NB4 (cell line): ENCODE results near the gene SCAPER.

ENCODE experiments used
- DNase-seq: peaks from one replicate; pipeline ENCODE4 v3.0.0; 2010; ENCODE audit warnings: low read depth
- H3K4me3 ChIP-seq: one replicate; pipeline ENCODE4 v1.5.1; 2011; ENCODE audit warnings: mild to moderate bottlenecking, low read depth, low read length, moderate library complexity
- MYC ChIP-seq: IDR thresholded peaks from 2 replicates; pipeline ENCODE4 v1.6.1; 2011; ENCODE audit warnings: low read depth, low read length
- POLR2A ChIP-seq: IDR thresholded peaks from 2 replicates; pipeline ENCODE4 v1.6.1; 2011; ENCODE audit warnings: mild to moderate bottlenecking; ENCODE audit not compliant: insufficient read length; ENCODE audit errors: extremely low read depth
- TF ChIP-seq, protein P1 (sequence below): IDR thresholded peaks from 2 replicates; pipeline ENCODE4 v1.6.1; 2011; ENCODE audit warnings: low read depth, low read length
- TF ChIP-seq, protein P2 (sequence below): IDR thresholded peaks from one replicate; pipeline ENCODE4 v1.5.1; 2012; ENCODE audit warnings: low read depth, low read length

Gene SCAPER

DNA sequence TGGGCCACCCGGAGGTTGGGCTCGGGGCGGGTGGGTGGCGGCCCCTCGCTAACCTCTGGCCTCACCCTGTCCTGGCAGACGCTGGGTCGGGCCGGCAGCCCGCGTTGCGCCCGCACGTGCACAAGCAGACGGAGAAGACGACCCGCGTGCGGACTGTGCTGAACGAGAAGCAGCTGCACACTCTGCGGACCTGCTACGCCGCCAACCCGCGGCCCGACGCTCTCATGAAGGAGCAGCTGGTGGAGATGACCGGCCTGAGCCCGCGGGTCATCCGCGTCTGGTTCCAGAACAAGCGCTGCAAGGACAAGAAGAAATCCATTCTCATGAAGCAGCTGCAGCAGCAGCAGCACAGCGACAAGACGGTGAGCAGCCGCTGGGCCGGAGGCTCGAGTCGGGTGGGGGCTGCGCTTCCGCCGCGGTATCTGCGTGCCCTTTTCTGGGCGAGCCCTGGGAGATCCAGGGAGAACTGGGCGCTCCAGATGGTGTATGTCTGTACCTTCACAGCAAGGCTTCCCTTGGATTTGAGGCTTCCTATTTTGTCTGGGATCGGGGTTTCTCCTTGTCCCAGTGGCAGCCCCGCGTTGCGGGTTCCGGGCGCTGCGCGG, 564.8 kb downstream of the SCAPER start:
- no peak for DNase-seq
- H3K4me3 ChIP-seq = no peak overlapping the region
- TF ChIP-seq POLR2A = no peak
- no peak for TF ChIP-seq MYC
- TF ChIP-seq, protein P1, sequence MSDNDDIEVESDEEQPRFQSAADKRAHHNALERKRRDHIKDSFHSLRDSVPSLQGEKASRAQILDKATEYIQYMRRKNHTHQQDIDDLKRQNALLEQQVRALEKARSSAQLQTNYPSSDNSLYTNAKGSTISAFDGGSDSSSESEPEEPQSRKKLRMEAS = no peak
- TF ChIP-seq, protein P2, sequence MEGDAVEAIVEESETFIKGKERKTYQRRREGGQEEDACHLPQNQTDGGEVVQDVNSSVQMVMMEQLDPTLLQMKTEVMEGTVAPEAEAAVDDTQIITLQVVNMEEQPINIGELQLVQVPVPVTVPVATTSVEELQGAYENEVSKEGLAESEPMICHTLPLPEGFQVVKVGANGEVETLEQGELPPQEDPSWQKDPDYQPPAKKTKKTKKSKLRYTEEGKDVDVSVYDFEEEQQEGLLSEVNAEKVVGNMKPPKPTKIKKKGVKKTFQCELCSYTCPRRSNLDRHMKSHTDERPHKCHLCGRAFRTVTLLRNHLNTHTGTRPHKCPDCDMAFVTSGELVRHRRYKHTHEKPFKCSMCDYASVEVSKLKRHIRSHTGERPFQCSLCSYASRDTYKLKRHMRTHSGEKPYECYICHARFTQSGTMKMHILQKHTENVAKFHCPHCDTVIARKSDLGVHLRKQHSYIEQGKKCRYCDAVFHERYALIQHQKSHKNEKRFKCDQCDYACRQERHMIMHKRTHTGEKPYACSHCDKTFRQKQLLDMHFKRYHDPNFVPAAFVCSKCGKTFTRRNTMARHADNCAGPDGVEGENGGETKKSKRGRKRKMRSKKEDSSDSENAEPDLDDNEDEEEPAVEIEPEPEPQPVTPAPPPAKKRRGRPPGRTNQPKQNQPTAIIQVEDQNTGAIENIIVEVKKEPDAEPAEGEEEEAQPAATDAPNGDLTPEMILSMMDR = no peak

DNA sequence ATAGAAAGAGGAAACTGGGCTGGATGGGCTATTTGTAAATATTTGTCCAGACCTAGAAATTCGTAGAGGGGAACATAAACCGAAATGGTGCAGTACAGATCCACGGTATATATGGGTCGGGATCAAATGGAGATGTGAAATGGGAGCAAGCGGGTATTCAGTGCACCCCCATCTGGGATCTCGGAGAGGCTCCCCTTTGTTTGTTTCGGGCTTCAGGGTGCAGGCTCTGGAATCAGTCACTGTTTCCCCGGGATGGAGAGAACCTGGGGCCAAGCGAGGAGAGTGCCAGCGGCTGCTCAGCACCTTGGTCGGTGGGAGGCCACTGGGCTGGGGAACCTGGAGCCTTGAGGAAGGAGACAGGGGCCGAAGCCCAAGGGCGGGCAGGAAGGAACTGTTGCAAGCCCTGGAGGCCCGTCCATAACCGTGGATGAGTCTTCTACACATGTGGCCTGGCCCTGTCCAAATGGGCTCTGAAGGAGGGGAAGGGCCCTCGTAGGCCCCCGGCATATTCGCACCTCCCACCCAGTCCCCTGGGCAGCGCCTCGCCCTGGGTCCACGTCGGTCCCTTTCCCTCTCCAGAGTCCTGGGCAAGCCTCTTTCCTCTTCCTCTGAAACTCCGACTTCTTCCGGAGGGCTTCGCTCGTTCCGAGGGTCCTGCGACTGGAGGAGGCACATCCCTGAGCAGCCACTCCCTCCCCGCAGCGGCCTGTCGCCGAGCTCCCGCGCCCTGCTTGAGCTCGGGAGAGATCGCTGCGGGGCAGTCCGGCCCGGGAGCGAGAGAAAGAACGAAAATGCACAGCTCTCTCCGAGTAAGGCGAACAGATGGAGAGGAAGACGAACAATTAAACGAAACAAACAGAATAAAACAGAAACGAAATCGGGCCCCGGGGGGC, 565.6 kb downstream of the SCAPER start:
- peak overlapping the region; percentile 77 for H3K4me3 ChIP-seq
- no peak for DNase-seq
- TF ChIP-seq, protein P1 = no peak
- TF ChIP-seq POLR2A = no peak
- TF ChIP-seq, protein P2 = no peak
- TF ChIP-seq MYC = no peak

DNA sequence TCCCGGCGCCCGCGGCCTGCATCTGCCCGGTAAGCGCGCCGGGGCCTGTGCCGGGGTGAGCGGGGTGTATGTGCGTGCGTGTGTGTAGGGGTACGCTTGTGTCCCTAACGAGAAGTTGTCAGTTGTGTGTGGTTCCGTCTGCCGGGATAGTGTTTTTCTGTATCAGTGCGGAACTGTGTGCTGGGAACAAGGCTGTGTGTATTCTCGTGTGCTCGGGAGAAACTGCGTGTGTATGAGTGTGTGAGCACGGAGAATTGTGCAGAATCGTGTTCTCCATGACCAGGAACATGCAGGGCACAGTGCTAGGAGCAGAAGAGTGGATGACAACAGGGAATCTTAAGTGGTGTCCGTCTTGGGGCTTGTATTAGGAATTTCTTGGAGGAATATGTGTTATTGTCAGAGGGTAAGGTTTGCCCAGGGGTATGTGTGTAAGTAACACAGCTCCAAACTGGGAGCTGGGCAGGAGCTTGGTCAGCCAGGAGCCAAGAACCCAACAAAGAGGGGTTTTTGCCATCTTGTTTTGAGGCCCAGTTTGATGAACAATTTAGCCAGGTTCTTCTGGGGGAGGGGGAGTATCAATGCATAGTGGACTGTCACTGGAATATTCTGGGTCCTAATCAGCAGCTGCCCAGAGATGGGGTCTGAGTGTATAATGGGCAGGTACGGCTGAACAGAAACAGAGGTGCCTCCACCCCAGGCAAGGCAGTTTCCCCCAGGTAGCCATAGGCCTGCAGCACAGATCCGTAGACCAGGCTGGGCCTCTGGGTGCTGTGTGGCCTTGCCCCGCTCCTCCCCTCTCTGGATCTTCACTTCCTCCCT, 566.4 kb downstream of the SCAPER start:
- TF ChIP-seq MYC = no peak
- TF ChIP-seq, protein P1 = 0 out of 2 replicates have a peak, but pooled peaks have one; percentile 2
- DNase-seq = peak; percentile 58
- peak overlapping the region; percentile 77 for H3K4me3 ChIP-seq

DNA sequence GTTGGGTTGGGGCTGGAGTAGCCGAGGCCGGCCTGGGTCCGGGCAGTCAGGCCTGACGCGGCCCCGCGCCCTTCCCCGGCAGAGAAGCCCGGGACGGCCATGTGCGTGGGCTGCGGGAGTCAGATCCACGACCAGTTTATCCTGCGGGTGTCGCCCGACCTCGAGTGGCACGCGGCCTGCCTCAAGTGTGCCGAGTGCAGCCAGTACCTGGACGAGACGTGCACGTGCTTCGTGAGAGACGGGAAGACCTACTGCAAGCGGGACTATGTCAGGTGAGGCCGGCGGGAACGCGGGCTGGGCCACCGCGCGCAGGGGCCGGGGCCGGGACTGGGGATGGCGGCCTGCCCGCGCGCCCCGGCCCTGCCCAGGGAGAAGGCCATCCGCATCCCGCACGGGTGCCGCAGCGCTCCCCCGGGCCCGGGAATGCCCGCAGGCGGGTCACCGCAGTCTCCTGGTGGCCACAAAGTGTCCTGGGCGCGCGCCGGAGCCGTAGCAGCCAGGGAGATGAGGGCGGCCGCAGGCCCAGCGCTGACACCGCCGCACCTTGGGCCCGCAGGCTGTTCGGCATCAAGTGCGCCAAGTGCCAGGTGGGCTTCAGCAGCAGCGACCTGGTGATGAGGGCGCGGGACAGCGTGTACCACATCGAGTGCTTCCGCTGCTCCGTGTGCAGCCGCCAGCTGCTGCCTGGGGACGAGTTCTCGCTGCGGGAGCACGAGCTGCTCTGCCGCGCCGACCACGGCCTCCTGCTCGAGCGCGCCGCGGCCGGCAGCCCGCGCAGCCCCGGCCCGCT, 567.2 kb downstream of the SCAPER start:
- peak; percentile 70 for DNase-seq
- H3K4me3 ChIP-seq = peak overlapping the region; percentile 77
- TF ChIP-seq, protein P1 = peak; percentile 95
- TF ChIP-seq, protein P2 = no peak
- TF ChIP-seq MYC = peak; percentile 94
- peak; percentile 13 for TF ChIP-seq POLR2A

DNA sequence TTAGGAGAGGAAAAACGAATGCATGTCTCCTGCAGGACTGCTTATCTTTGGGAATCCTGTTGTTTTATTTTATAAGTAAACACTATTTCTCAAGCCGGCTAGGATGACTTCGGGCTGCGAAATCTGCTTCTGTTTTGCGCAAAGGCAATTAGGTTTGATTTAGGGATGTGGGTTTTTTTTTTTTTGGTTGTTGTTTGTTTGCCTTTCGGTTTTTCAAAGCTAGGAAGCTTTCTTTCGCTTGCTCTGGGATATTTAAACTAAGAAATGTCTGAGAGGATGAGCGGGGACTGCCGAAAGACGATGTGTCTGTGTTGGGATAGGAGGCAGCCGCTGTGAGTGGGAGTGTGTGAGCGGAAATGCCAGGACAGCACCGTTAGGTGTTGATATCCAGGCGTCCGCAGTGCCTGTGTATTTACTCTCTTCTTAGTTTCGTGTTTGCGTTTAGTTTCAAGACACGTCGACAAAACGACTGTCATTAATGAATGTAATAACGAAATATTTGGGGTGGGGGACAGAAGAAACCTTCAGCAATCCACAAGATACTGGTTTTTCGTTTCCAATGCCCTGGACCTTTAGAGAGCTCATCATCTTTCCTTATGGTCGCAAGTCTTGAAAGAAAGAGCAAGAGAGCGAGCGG, 568.0 kb downstream of the SCAPER start:
- peak; percentile 84 for DNase-seq
- peak overlapping the region; percentile 77 for H3K4me3 ChIP-seq
- TF ChIP-seq MYC = no peak
- TF ChIP-seq, protein P1 = no peak
- TF ChIP-seq, protein P2 = no peak
- TF ChIP-seq POLR2A = no peak
